Measurements from ENCODE around the gene TFEC. TPM values are rescaled to one million over a fixed set of nuclear protein-coding genes. Genes with fewer than 3 reads are reported as not detected.

The TFEC gene, protein sequence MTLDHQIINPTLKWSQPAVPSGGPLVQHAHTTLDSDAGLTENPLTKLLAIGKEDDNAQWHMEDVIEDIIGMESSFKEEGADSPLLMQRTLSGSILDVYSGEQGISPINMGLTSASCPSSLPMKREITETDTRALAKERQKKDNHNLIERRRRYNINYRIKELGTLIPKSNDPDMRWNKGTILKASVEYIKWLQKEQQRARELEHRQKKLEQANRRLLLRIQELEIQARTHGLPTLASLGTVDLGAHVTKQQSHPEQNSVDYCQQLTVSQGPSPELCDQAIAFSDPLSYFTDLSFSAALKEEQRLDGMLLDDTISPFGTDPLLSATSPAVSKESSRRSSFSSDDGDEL
- total RNA-seq = 35.0 and 39.7 TPM in 2 replicates

DNA sequence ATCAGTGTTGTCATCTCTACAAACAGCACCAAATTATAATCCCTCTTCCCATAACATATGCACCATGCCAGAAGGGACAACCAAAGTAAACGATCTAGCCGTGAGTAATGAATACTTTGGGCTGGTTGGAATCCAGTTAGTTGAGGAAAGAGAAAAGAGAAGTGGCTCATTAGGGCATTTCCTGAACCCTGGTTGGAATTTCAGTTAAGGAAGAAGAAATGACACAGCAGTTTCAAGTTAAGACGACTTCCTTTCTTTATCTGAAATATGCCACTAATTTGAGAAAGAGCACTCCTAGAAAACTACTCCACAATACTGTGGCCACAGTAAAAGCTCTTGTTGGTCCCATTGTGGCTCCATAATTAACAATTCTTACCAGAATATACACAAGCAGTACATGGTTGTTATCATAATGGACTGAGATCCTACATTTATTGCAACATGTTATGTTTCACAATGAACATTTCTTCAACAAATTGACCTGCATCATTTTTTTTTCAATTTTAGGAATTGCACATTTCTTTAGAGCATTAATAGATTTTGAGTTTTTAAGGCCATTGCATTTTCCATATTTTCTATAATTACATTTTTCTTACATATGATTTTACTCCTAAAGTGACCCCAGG, at the start of gene TFEC:
Gene TFEC, minus strand, starts transcription at position 113 of the 626 bp plus-strand sequence. CDS start 46,322 bp downstream, outside the sequence.
- intact Hi-C loops (cut with micrococcal nuclease) = no loop called here
- peaks cover 24% of the 10 kb centered on the region for H3K4me1 Mint-ChIP-seq
- POLR2A ChIA-PET = no interaction called here

DNA sequence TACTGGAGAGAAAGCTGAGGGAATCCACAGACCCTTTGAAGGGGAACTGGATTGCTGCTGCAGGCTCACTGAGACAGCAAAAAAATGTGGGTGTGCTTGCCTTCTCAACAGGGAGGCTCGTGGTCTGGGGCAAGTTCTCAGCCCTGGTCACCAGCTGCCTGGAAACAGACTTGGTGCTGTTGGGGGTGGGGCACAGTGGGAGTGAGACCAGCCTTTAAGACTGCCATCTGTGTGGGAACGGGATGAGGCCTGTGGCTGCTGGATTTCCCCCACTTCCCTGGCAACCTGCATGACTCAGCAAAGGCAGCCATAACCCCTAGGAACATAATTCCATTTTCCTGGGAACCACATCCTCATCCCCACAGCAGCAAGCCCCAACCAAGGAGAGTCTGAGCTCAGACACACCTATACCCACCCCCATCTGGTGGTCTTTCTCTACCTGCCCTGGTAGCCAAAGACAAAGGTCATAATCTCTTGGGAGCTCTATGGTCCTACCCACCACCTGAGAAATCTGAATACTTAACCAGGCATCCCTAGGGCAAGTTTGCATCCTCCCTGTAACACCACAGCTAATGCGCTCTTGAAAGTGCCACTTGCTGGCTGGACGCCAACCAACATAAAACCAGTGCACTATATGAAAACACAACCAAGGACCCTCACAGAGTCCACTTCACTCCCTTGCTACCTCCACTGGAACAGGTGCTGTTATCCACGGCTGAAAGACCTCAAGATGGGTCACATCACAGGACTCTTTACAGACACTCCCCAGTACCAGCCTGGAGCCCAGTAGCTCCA, 45.0 kb upstream of the TFEC start:
- intact Hi-C loops (cut with micrococcal nuclease) = no loop called here
- POLR2A ChIA-PET = no interaction called here
- H3K36me3 Mint-ChIP-seq (ENCODE audit: low read depth) = peaks cover 8% of the 10 kb centered on the region
- no peak for DNase-seq
- no peak overlapping the region for H3K27ac Mint-ChIP-seq
- no peak overlapping the region for H3K4me3 Mint-ChIP-seq
- H3K4me1 Mint-ChIP-seq = no peaks in the 10 kb centered on the region
- TF ChIP-seq, protein P1, sequence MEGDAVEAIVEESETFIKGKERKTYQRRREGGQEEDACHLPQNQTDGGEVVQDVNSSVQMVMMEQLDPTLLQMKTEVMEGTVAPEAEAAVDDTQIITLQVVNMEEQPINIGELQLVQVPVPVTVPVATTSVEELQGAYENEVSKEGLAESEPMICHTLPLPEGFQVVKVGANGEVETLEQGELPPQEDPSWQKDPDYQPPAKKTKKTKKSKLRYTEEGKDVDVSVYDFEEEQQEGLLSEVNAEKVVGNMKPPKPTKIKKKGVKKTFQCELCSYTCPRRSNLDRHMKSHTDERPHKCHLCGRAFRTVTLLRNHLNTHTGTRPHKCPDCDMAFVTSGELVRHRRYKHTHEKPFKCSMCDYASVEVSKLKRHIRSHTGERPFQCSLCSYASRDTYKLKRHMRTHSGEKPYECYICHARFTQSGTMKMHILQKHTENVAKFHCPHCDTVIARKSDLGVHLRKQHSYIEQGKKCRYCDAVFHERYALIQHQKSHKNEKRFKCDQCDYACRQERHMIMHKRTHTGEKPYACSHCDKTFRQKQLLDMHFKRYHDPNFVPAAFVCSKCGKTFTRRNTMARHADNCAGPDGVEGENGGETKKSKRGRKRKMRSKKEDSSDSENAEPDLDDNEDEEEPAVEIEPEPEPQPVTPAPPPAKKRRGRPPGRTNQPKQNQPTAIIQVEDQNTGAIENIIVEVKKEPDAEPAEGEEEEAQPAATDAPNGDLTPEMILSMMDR (IDR thresholded peaks at IDR 0.05) = no peak
- no peaks in the 10 kb centered on the region for H3K27me3 Mint-ChIP-seq
- no peak for ATAC-seq (ENCODE audit: low read depth)
- peaks cover 12% of the 10 kb centered on the region for H3K9me3 Mint-ChIP-seq
- CTCF ChIA-PET = no interaction called here

More for the DNA sequence above, at the start of gene TFEC:
- DNase-seq (no peak), ATAC-seq (ENCODE audit: low read depth) (no peak)
- CTCF ChIA-PET = no interaction called here
- TF ChIP-seq, protein P1 (IDR thresholded peaks at IDR 0.05) = no peak
- Mint-ChIP-seq H3K36me3 (ENCODE audit: low read depth) (no peaks in the 10 kb centered on the region), H3K4me3 (no peak within 1 kb of the TSS), H3K27me3 (no peaks in the 10 kb centered on the region), H3K27ac (no peak within 1 kb of the TSS), H3K9me3 (no peaks in the 10 kb centered on the region)

DNA sequence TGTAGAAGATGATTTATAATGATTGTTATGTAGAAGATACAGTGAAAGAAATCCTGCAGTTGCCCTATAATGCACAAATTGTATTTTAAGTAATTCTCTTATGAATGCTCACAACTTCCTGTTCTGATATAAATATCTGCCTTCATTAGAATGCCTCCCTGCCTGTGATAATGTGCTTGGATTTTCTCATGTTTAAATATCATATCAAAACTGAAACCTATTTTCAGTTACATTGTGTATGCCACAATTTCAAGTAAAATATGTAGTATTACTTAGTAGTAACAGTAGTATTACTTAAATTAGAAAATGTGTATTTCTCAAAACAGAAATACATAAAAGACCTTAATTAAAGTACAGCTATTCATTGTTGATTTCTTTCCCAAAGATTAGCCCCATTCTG, 41.1 kb upstream of the TFEC start:
- TF ChIP-seq, protein P1 (IDR thresholded peaks at IDR 0.05) = no peak
- Mint-ChIP-seq H3K36me3 (ENCODE audit: low read depth) (peaks cover 8% of the 10 kb centered on the region), H3K4me1 (no peaks in the 10 kb centered on the region), H3K27ac (no peak overlapping the region), H3K9me3 (no peaks in the 10 kb centered on the region), H3K27me3 (no peaks in the 10 kb centered on the region), H3K4me3 (no peak overlapping the region)
- DNase-seq (no peak), ATAC-seq (ENCODE audit: low read depth) (no peak)
- ChIA-PET CTCF (no interaction called here), POLR2A (no interaction called here)
- intact Hi-C loops (cut with micrococcal nuclease) = loop anchor here (2.0 kb wide), 1 partner anchor 13 kb away; no protein-coding TSS in a partner anchor

DNA sequence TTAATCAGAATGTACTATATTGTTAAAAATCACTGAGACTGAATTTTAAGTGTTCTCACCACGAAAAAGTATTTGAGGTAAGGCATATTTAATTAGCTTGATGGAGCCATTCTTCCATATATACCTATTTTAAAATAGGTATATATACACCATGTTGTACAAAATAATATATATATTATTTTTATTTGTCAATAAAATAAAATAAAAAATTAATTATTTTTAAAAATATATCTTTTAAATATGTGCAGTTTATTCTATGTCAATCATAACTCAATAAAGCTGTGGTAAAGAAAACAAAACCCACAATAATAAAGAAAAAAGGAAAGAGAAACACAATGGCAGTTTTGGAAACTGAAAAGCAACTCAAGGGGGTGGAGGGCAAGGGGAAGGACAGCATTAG, 33.6 kb upstream of the TFEC start:
- H3K4me3 Mint-ChIP-seq = no peak overlapping the region
- H3K27me3 Mint-ChIP-seq = no peaks in the 10 kb centered on the region
- ChIA-PET POLR2A (no interaction called here), CTCF (no interaction called here)
- no peak for ATAC-seq (ENCODE audit: low read depth)
- no peaks in the 10 kb centered on the region for H3K4me1 Mint-ChIP-seq
- H3K27ac Mint-ChIP-seq = no peak overlapping the region
- TF ChIP-seq, protein P1 (IDR thresholded peaks at IDR 0.05) = no peak
- no peak for DNase-seq
- peaks cover 5% of the 10 kb centered on the region for H3K36me3 Mint-ChIP-seq (ENCODE audit: low read depth)
- intact Hi-C loops (cut with micrococcal nuclease) = no loop called here
- no peaks in the 10 kb centered on the region for H3K9me3 Mint-ChIP-seq

DNA sequence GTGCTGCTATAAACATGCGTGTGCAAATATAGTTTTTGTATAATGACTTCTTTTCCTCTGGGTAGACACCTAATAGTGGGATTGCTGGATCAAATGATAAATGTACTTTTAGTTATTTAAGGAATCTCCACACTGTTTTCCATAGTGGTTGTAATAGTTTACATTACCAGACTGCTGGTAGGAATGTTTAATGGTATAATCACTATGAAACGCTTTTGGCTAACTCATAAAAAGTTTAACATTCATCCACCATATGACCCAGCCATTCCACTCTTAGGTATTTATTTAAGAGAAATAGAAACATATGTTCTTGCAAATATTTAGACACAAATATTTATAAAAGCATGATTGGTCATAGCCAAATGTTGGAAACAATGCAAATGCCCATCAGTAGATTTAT, 32.1 kb upstream of the TFEC start:
- CTCF ChIA-PET = no interaction called here
- Mint-ChIP-seq H3K4me3 (no peak overlapping the region), H3K4me1 (no peaks in the 10 kb centered on the region), H3K9me3 (no peaks in the 10 kb centered on the region), H3K27ac (no peak overlapping the region), H3K27me3 (no peaks in the 10 kb centered on the region), H3K36me3 (ENCODE audit: low read depth) (peaks cover 2% of the 10 kb centered on the region)
- POLR2A ChIA-PET = no interaction called here
- intact Hi-C loops (cut with micrococcal nuclease) = no loop called here
- DNase-seq (no peak), ATAC-seq (ENCODE audit: low read depth) (no peak)
- TF ChIP-seq, protein P1 (IDR thresholded peaks at IDR 0.05) = no peak
